ENCODE results near the gene TADA2B. TPM values are rescaled to one million over a fixed set of nuclear protein-coding genes. Genes with fewer than 3 reads are reported as not detected.

TADA2B gene
- total RNA-seq, 4 donors from 2014 or later, result 55.4 to 70.2 (median 56.4) TPM

- ATAC-seq, result no peak
- intact Hi-C loops (cut with DNase I; ENCODE audit: low total_unique reads) (no loop called here), in situ Hi-C loops (cut with MboI; ENCODE audit: low sequenced_read_pairs in 4 of 4) (no loop called here)
- peaks cover 21 to 26% of the 10 kb centered on the region in 2 donors for H3K4me1 ChIP-seq
- no peaks in the 10 kb centered on the region for H3K27me3 ChIP-seq
- peaks cover 0 to 39% of the 10 kb centered on the region in 2 donors for H3K36me3 ChIP-seq
- DNase-seq, result no peak
- no peaks in the 10 kb centered on the region for H3K9me3 ChIP-seq
- no peak for TF ChIP-seq CTCF (IDR thresholded peaks at IDR 0.05 in 4 of 5, conservative IDR thresholded peaks at IDR 0.05 in 1 of 5)
- no peak for TF ChIP-seq POLR2A (IDR thresholded peaks at IDR 0.05)
- H3K4me3 ChIP-seq, result no peak overlapping the region
- peak overlapping the region in 3 of 4 donors; percentile 34 to 73 (median 65) for H3K27ac ChIP-seq
Measured at GRCh38 chr4:7004331-7004730, 38.8 kb upstream of the TADA2B start.

- H3K27me3 ChIP-seq, result no peaks in the 10 kb centered on the region
- in situ Hi-C loops (cut with MboI; ENCODE audit: low sequenced_read_pairs in 4 of 4), result no loop called here
Measured at GRCh38 chr4:7005571-7005970, 37.6 kb upstream of the TADA2B start.

GRCh38 chr4:7006411-7006810, 36.8 kb upstream of the TADA2B start:
- DNase-seq, result no peak
- no peak overlapping the region for H3K27ac ChIP-seq
- no peak for TF ChIP-seq CTCF (IDR thresholded peaks at IDR 0.05 in 4 of 5, conservative IDR thresholded peaks at IDR 0.05 in 1 of 5)
- in situ Hi-C loops (cut with MboI; ENCODE audit: low sequenced_read_pairs in 4 of 4) (no loop called here), intact Hi-C loops (cut with DNase I; ENCODE audit: low total_unique reads) (no loop called here)
- no peaks in the 10 kb centered on the region for H3K27me3 ChIP-seq
- no peaks in the 10 kb centered on the region for H3K9me3 ChIP-seq
- ATAC-seq, result no peak
- H3K36me3 ChIP-seq, result peaks cover 0 to 18% of the 10 kb centered on the region in 2 donors
- peaks cover 31 to 35% of the 10 kb centered on the region in 2 donors for H3K4me1 ChIP-seq
- no peak overlapping the region for H3K4me3 ChIP-seq

More at GRCh38 chr4:7005571-7005970, 37.6 kb upstream of the TADA2B start:
- Histone ChIP-seq H3K27ac (no peak overlapping the region), H3K4me1 (peaks cover 31 to 38% of the 10 kb centered on the region in 2 donors), H3K4me3 (no peak overlapping the region), H3K9me3 (no peaks in the 10 kb centered on the region), H3K36me3 (peaks cover 0 to 27% of the 10 kb centered on the region in 2 donors)
- intact Hi-C loops (cut with DNase I; ENCODE audit: low total_unique reads), result no loop called here
- DNase-seq (no peak), ATAC-seq (no peak)
- no peak for TF ChIP-seq POLR2A (IDR thresholded peaks at IDR 0.05)
- no peak for TF ChIP-seq CTCF (IDR thresholded peaks at IDR 0.05 in 4 of 5, conservative IDR thresholded peaks at IDR 0.05 in 1 of 5)

- TF ChIP-seq CTCF (IDR thresholded peaks at IDR 0.05 in 4 of 5, conservative IDR thresholded peaks at IDR 0.05 in 1 of 5) (no peak), POLR2A (IDR thresholded peaks at IDR 0.05) (no peak)
- DNase-seq (no peak), ATAC-seq (no peak)
- intact Hi-C loops (cut with DNase I; ENCODE audit: low total_unique reads) (no loop called here), in situ Hi-C loops (cut with MboI; ENCODE audit: low sequenced_read_pairs in 4 of 4) (no loop called here)
- Histone ChIP-seq H3K27ac (peak overlapping the region; percentile 58 to 78 (median 62)), H3K27me3 (no peaks in the 10 kb centered on the region), H3K36me3 (peaks cover 0 to 9% of the 10 kb centered on the region in 2 donors), H3K4me3 (no peak overlapping the region), H3K9me3 (no peaks in the 10 kb centered on the region), H3K4me1 (peaks cover 31 to 35% of the 10 kb centered on the region in 2 donors)
Measured at GRCh38 chr4:7007142-7007907, 35.8 kb upstream of the TADA2B start.

Measured in gastrocnemius medialis (tissue), 4 donors.